Tibial nerve (tissue), 4 donors: Measurements from ENCODE around the gene PDLIM3.

Source experiments
- CTCF ChIP-seq, 5 experiments: fragments of 200-600 bp in 3 of 5; fragments of 450-650 bp in 2 of 5; sonication (generic) in 3 of 5; IDR thresholded peaks; one replicate each; pipeline ENCODE4 v1.5.1; 2016 to 2019; ENCODE audit warnings: antibody characterized with exemption in 5 of 5, mild to moderate bottlenecking in 3 of 5, moderate library complexity in 2 of 5
- EP300 ChIP-seq, 2 donors: sonication (generic); formaldehyde crosslinking; IDR thresholded peaks; one replicate each; pipeline ENCODE4 v1.6.1; 2017; ENCODE audit warnings: antibody characterized with exemption in 2 of 2, mild to moderate bottlenecking in 1 of 2

DNA sequence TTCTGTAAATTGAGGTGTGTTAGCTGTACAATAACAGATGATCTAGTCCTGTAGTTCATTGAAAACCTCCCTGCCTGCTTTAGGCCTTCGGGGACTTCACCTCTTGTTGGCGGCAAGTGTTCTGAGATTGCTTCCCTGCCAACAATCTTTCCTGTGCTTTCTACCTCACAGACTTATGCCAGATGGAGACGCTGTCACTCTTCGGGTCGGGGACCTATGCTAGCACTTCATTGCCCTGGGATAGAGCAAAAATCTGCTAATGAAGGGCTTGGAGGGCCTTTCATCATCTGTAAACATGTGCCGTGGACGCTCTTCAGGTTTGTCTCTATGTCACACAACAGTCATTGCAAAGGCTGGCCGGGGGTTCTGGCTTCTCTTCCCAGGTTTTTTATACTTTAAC, 4.7 kb upstream of the PDLIM3 start:
- TF ChIP-seq CTCF (IDR thresholded peaks at IDR 0.05) (no peak), EP300 (IDR thresholded peaks at IDR 0.05) (no peak)
